ENCODE data around the gene DUT. TPM values are rescaled to one million over a fixed set of nuclear protein-coding genes. Genes with fewer than 3 reads are reported as not detected.

DUT gene
- 88.8 and 122 TPM in 2 replicates for total RNA-seq
- 137 and 198 TPM in 2 replicates for polyA plus RNA-seq

GRCh38 chr15:48330855-48331795, at the start of gene DUT:
DUT (plus strand) TSS chr15:48331429; CDS start chr15:48331516, 87 bp downstream.
- Histone ChIP-seq H3K36me3 (no peaks in the 10 kb centered on the region), H3K27me3 (no peaks in the 10 kb centered on the region), H3K27ac (peak within 1 kb of the TSS; percentile 95), H3K9me3 (ENCODE audit: low read depth) (no peaks in the 10 kb centered on the region), H3K4me1 (ENCODE audit: low read depth) (peaks cover 4% of the 10 kb centered on the region), H3K4me3 (peak within 1 kb of the TSS; percentile 80)
- TF ChIP-seq CTCF (IDR thresholded peaks at IDR 0.05; ENCODE audit: low read depth, low read length) = no peak
- DNase-seq (ENCODE audit: low read depth in 1 of 2, low spot score in 1 of 2) = peak; percentile 88 to 91

- no peak for DNase-seq (ENCODE audit: low read depth in 1 of 2, low spot score in 1 of 2)
- H3K4me1 ChIP-seq (ENCODE audit: low read depth) = peaks cover 16% of the 10 kb centered on the region
- TF ChIP-seq CTCF (IDR thresholded peaks at IDR 0.05; ENCODE audit: low read depth, low read length) = no peak
- no peak overlapping the region for H3K4me3 ChIP-seq
- H3K27ac ChIP-seq = no peak overlapping the region
- no peaks in the 10 kb centered on the region for H3K36me3 ChIP-seq
- no peaks in the 10 kb centered on the region for H3K9me3 ChIP-seq (ENCODE audit: low read depth)
- H3K27me3 ChIP-seq = no peaks in the 10 kb centered on the region
Observed at GRCh38 chr15:48281674-48282073, 49.6 kb upstream of the DUT start.

- H3K4me1 ChIP-seq (ENCODE audit: low read depth) = peaks cover 21% of the 10 kb centered on the region
- H3K27ac ChIP-seq = no peak overlapping the region
- no peaks in the 10 kb centered on the region for H3K27me3 ChIP-seq
- no peak overlapping the region for H3K4me3 ChIP-seq
- DNase-seq (ENCODE audit: low read depth in 1 of 2, low spot score in 1 of 2) = peak in 1 of 2 donors; percentile 46
- TF ChIP-seq CTCF (IDR thresholded peaks at IDR 0.05; ENCODE audit: low read depth, low read length) = no peak
- H3K9me3 ChIP-seq (ENCODE audit: low read depth) = no peaks in the 10 kb centered on the region
- no peaks in the 10 kb centered on the region for H3K36me3 ChIP-seq
Observed at GRCh38 chr15:48282216-48282615, 49.0 kb upstream of the DUT start.

GRCh38 chr15:48283396-48284145, 47.7 kb upstream of the DUT start:
- peaks cover 22% of the 10 kb centered on the region for H3K4me1 ChIP-seq (ENCODE audit: low read depth)
- peak in 1 of 2 donors; percentile 16 for DNase-seq (ENCODE audit: low read depth in 1 of 2, low spot score in 1 of 2)
- no peak overlapping the region for H3K27ac ChIP-seq
- no peaks in the 10 kb centered on the region for H3K36me3 ChIP-seq
- H3K9me3 ChIP-seq (ENCODE audit: low read depth) = no peaks in the 10 kb centered on the region
- no peaks in the 10 kb centered on the region for H3K27me3 ChIP-seq
- H3K4me3 ChIP-seq = no peak overlapping the region
- TF ChIP-seq CTCF (IDR thresholded peaks at IDR 0.05; ENCODE audit: low read depth, low read length) = no peak

GRCh38 chr15:48285329-48286214, 45.7 kb upstream of the DUT start:
- no peak overlapping the region for H3K27ac ChIP-seq
- TF ChIP-seq CTCF (IDR thresholded peaks at IDR 0.05; ENCODE audit: low read depth, low read length) = peak; percentile 62
- H3K27me3 ChIP-seq = no peaks in the 10 kb centered on the region
- H3K4me1 ChIP-seq (ENCODE audit: low read depth) = peaks cover 22% of the 10 kb centered on the region
- no peak overlapping the region for H3K4me3 ChIP-seq
- peak; percentile 78 to 84 for DNase-seq (ENCODE audit: low read depth in 1 of 2, low spot score in 1 of 2)
- H3K36me3 ChIP-seq = no peaks in the 10 kb centered on the region
- no peaks in the 10 kb centered on the region for H3K9me3 ChIP-seq (ENCODE audit: low read depth)
